ACHN (cell line): ENCODE measurements around the gene GNPTG.

ENCODE experiments used
- DNase-seq: peaks from one replicate; pipeline ENCODE4 v3.0.0-alpha.2; 2015
- in situ Hi-C: cut with HindIII; loops from 2 replicates; pipeline ENCODE4 v1.10.0; 2017; ENCODE audit warnings: low sequenced_read_pairs, low pct_ligation_motif_present, low pct_unique_long_range_greater_than_20kb

The GNPTG gene

GRCh38 chr16:1361685-1362360 lies 10.1 kb downstream of the GNPTG start:
- no peak for DNase-seq
- in situ Hi-C loops: no loop called here

- in situ Hi-C loops: no loop called here
- no peak for DNase-seq
Measured at GRCh38 chr16:1362807-1363206, 11.1 kb downstream of the GNPTG start.

GRCh38 chr16:1363501-1364041 lies 11.8 kb downstream of the GNPTG start:
- DNase-seq: peak; percentile 56
- in situ Hi-C loops: no loop called here

GRCh38 chr16:1364510-1364909 lies 12.8 kb downstream of the GNPTG start:
- in situ Hi-C loops: no loop called here
- no peak for DNase-seq

GRCh38 chr16:1366060-1366711 lies 14.5 kb downstream of the GNPTG start:
- no peak for DNase-seq
- in situ Hi-C loops: no loop called here

GRCh38 chr16:1366712-1367299 lies 15.1 kb downstream of the GNPTG start:
- DNase-seq: no peak
- in situ Hi-C loops: no loop called here

GRCh38 chr16:1367486-1368174 lies 15.9 kb downstream of the GNPTG start:
- DNase-seq: no peak
- in situ Hi-C loops: no loop called here

- no peak for DNase-seq
- in situ Hi-C loops: no loop called here
Measured at GRCh38 chr16:1371054-1371978, 19.6 kb downstream of the GNPTG start.

- in situ Hi-C loops: no loop called here
- no peak for DNase-seq
Measured at GRCh38 chr16:1372292-1372950, 20.7 kb downstream of the GNPTG start.

GRCh38 chr16:1374418-1375297 lies 22.9 kb downstream of the GNPTG start:
- in situ Hi-C loops: loop anchor here (25.0 kb wide), 1 partner anchor 87 kb away; no protein-coding TSS in a partner anchor
- no peak for DNase-seq

- in situ Hi-C loops: loop anchor here (25.0 kb wide), 1 partner anchor 88 kb away; no protein-coding TSS in a partner anchor
- no peak for DNase-seq
Measured at GRCh38 chr16:1375298-1375640, 23.5 kb downstream of the GNPTG start.

- in situ Hi-C loops: loop anchor here (25.0 kb wide), 1 partner anchor 89 kb away; no protein-coding TSS in a partner anchor
- no peak for DNase-seq
Measured at GRCh38 chr16:1375741-1376410, 24.1 kb downstream of the GNPTG start.

- in situ Hi-C loops: loop anchor here (25.0 kb wide), 1 partner anchor 90 kb away; no protein-coding TSS in a partner anchor
- DNase-seq: no peak
Measured at GRCh38 chr16:1377406-1378010, 25.8 kb downstream of the GNPTG start.

GRCh38 chr16:1378087-1378803 lies 26.5 kb downstream of the GNPTG start:
- no peak for DNase-seq
- in situ Hi-C loops: loop anchor here (25.0 kb wide), 1 partner anchor 91 kb away; no protein-coding TSS in a partner anchor

GRCh38 chr16:1378804-1379303 lies 27.1 kb downstream of the GNPTG start:
- in situ Hi-C loops: loop anchor here (25.0 kb wide), 1 partner anchor 92 kb away; no protein-coding TSS in a partner anchor

More at GRCh38 chr16:1378804-1379303, 27.1 kb downstream of the GNPTG start:
- peak; percentile 78 for DNase-seq
